Testis (tissue), 2 donors: ENCODE data around the gene SLC45A1.

Source experiments
- CTCF ChIP-seq, 3 experiments: fragments of 450-650 bp in 2 of 3; fragments of 200-600 bp in 1 of 3; sonication (generic) in 1 of 3; IDR thresholded peaks; one replicate each; pipeline ENCODE4 v1.5.1; 2016 to 2019; ENCODE audit warnings: antibody characterized with exemption in 3 of 3, mild to moderate bottlenecking in 2 of 3, moderate library complexity in 1 of 3
- POLR2A ChIP-seq: fragments of 450-650 bp; IDR thresholded peaks from one replicate; pipeline ENCODE4 v1.6.1; 2017; ENCODE audit warnings: antibody characterized with exemption, mild to moderate bottlenecking, moderate library complexity

- TF ChIP-seq CTCF (IDR thresholded peaks at IDR 0.05) = peak in 1 of 3 experiments; percentile 1
- no peak for TF ChIP-seq POLR2A
These were observed at the start of gene SLC45A1 for GRCh38 chr1:8317647-8318381.
